Ovary (tissue), 3 donors: Measurements from ENCODE around the gene TDP1.

Experiments
- POLR2A ChIP-seq: fragments of 450-650 bp; IDR thresholded peaks from one replicate; pipeline ENCODE4 v1.6.1; 2017; ENCODE audit warnings: antibody characterized with exemption, mild to moderate bottlenecking, moderate library complexity
- TF ChIP-seq, protein P1 (sequence below), 3 donors: fragments of 450-650 bp in 2 of 3; fragments of 200-600 bp in 1 of 3; IDR thresholded peaks; one replicate each; pipeline versions ENCODE4 v1.5.1 to v1.8.0; 2016 to 2022; ENCODE audit warnings: antibody characterized with exemption in 3 of 3, mild to moderate bottlenecking in 1 of 3
- donor health status: DM: no; HTN: no; CAD: no.

DNA sequence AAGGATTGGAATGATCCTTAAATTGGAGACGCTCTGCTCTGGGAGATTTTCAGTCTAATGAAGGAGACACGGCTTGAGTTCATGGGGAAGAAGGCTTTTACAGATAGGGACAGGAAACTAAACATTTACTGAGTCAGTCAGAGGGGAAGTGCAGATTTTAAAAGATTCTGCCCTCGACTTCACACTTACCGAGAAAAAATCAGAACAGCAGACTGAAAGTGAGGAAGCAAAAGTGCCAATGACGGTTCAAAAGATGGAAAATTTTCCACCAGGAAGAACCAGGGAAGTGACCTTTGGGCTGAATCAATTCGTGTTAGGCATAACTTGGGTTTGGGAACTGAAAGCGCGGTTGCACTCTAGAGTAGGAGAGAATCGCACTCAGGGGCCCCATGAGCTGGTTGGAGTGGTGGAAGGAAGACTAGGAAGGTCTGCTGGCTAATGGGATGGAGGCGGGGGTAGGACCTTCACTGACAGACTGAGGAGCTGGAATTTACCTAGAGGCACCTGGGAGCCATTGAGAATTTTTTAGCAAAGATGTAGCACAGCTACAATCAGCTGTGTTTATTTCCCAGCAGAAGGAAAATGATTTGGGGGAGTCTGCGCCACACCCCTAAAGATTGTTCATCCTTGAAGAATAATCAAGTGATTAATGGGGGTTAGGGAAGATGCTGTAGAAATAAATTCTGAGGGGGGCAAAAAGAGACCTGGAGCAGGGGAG is 107.3 kb downstream of the TDP1 start:
- TF ChIP-seq POLR2A: no peak
- TF ChIP-seq, protein P1, sequence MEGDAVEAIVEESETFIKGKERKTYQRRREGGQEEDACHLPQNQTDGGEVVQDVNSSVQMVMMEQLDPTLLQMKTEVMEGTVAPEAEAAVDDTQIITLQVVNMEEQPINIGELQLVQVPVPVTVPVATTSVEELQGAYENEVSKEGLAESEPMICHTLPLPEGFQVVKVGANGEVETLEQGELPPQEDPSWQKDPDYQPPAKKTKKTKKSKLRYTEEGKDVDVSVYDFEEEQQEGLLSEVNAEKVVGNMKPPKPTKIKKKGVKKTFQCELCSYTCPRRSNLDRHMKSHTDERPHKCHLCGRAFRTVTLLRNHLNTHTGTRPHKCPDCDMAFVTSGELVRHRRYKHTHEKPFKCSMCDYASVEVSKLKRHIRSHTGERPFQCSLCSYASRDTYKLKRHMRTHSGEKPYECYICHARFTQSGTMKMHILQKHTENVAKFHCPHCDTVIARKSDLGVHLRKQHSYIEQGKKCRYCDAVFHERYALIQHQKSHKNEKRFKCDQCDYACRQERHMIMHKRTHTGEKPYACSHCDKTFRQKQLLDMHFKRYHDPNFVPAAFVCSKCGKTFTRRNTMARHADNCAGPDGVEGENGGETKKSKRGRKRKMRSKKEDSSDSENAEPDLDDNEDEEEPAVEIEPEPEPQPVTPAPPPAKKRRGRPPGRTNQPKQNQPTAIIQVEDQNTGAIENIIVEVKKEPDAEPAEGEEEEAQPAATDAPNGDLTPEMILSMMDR (IDR thresholded peaks at IDR 0.05): no peak
